Subcutaneous adipose tissue (tissue), 4 donors: ENCODE data around the gene NIFK. TPM values are rescaled to one million over a fixed set of nuclear protein-coding genes. Genes with fewer than 3 reads are reported as not detected.

ENCODE experiments used
- total RNA-seq, 4 donors: library from RNA; depleted of rRNA; stranded (reverse); fragments of >200 nt; gene quantifications; one replicate each; pipeline ENCODE4 v1.1.0, GENCODE V29; 2016
- TF ChIP-seq, protein P1 (sequence below): fragments of 450-650 bp; IDR thresholded peaks from one replicate; pipeline ENCODE4 v1.5.1; 2016; ENCODE audit warnings: low read depth, mild to moderate bottlenecking, control low read depth, antibody characterized with exemption, moderate library complexity

Gene NIFK
- total RNA-seq, 4 donors from 2014 or later, result 18.7 to 102 (median 33.0) TPM

- TF ChIP-seq, protein P1, sequence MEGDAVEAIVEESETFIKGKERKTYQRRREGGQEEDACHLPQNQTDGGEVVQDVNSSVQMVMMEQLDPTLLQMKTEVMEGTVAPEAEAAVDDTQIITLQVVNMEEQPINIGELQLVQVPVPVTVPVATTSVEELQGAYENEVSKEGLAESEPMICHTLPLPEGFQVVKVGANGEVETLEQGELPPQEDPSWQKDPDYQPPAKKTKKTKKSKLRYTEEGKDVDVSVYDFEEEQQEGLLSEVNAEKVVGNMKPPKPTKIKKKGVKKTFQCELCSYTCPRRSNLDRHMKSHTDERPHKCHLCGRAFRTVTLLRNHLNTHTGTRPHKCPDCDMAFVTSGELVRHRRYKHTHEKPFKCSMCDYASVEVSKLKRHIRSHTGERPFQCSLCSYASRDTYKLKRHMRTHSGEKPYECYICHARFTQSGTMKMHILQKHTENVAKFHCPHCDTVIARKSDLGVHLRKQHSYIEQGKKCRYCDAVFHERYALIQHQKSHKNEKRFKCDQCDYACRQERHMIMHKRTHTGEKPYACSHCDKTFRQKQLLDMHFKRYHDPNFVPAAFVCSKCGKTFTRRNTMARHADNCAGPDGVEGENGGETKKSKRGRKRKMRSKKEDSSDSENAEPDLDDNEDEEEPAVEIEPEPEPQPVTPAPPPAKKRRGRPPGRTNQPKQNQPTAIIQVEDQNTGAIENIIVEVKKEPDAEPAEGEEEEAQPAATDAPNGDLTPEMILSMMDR, result no peak
Observed at GRCh38 chr2:121699421-121700333, 37.0 kb downstream of the NIFK start.

GRCh38 chr2:121698318-121698930 is 38.3 kb downstream of the NIFK start:
- TF ChIP-seq, protein P1, result no peak

GRCh38 chr2:121697108-121697631 is 39.5 kb downstream of the NIFK start:
- TF ChIP-seq, protein P1, result no peak

DNA sequence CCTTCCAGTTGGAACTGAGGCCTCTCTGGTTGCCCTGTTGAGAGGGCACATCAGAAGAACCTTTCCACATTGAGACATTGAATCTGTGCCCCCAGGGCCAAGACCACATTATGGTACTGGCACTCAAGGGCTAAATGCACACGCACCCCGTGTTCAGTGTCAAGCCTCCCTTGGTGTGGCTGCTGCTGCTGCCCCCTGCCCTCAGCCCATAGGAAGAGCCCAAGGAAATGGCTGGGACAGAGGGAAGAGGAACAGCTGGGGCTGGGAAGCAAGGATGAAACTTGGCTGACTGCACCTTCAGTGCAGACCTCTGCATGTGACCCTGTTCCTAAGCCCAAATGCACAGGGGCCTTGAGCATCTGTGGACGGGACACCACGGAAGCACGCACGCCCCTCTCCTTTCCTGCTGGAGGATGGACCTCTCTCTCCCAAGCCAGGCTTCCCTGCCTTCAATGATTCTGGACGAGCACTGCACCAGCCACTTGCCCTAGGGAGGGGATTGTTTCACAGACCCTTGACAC is 40.2 kb downstream of the NIFK start:
- TF ChIP-seq, protein P1, result no peak

- TF ChIP-seq, protein P1, result no peak
Observed at GRCh38 chr2:121695171-121695451, 41.6 kb downstream of the NIFK start.

GRCh38 chr2:121694398-121695170 is 42.1 kb downstream of the NIFK start:
- TF ChIP-seq, protein P1, result no peak
